Activated T-helper 17 cell treated with anti-CD3 and anti-CD28 coated beads, Interleukin-2, amount 50 U/mL, for 72 hours (primary cell): ENCODE data around the gene CCDC201. TPM values are rescaled to one million over a fixed set of nuclear protein-coding genes. Genes with fewer than 3 reads are reported as not detected.

ENCODE experiments used
- ATAC-seq: fragments of 150-1000 bp; cut with Tn5 transposase; replicated peaks from 2 replicates; pipeline ENCODE4 v1.10.0; 2021; ENCODE audit warnings: mild to moderate bottlenecking, moderate library complexity
- H3K27ac Mint-ChIP-seq: one replicate; pipeline ENCODE4 v1.8.0; 2022; ENCODE audit warnings: mixed read lengths
- H3K27me3 Mint-ChIP-seq: one replicate; pipeline ENCODE4 v1.8.0; 2022; ENCODE audit warnings: mixed read lengths
- H3K36me3 Mint-ChIP-seq: one replicate; pipeline ENCODE4 v1.8.0; 2022; ENCODE audit warnings: low read depth, mild to moderate bottlenecking, mixed read lengths
- H3K4me1 Mint-ChIP-seq: one replicate; pipeline ENCODE4 v1.8.0; 2022; ENCODE audit warnings: mixed read lengths
- H3K4me3 Mint-ChIP-seq: one replicate; pipeline ENCODE4 v1.8.0; 2022; ENCODE audit warnings: mild to moderate bottlenecking, mixed read lengths
- H3K9me3 Mint-ChIP-seq: one replicate; pipeline ENCODE4 v1.8.0; 2022; ENCODE audit warnings: mixed read lengths
- total RNA-seq, 2 donors: library from RNA; stranded (reverse); gene quantifications; one replicate each; pipeline ENCODE4 v1.2.3, GENCODE V29; 2022

The CCDC201 gene
- total RNA-seq, 2 donors from 2014 or later = not detected

- Mint-ChIP-seq H3K27ac (no peak overlapping the region), H3K4me3 (no peak overlapping the region), H3K9me3 (no peaks in the 10 kb centered on the region), H3K36me3 (no peaks in the 10 kb centered on the region), H3K27me3 (peaks cover 39% of the 10 kb centered on the region), H3K4me1 (no peaks in the 10 kb centered on the region)
- ATAC-seq = no peak
Measured at GRCh38 chr7:45888993-45889366, 16.1 kb upstream of the CCDC201 start.

DNA sequence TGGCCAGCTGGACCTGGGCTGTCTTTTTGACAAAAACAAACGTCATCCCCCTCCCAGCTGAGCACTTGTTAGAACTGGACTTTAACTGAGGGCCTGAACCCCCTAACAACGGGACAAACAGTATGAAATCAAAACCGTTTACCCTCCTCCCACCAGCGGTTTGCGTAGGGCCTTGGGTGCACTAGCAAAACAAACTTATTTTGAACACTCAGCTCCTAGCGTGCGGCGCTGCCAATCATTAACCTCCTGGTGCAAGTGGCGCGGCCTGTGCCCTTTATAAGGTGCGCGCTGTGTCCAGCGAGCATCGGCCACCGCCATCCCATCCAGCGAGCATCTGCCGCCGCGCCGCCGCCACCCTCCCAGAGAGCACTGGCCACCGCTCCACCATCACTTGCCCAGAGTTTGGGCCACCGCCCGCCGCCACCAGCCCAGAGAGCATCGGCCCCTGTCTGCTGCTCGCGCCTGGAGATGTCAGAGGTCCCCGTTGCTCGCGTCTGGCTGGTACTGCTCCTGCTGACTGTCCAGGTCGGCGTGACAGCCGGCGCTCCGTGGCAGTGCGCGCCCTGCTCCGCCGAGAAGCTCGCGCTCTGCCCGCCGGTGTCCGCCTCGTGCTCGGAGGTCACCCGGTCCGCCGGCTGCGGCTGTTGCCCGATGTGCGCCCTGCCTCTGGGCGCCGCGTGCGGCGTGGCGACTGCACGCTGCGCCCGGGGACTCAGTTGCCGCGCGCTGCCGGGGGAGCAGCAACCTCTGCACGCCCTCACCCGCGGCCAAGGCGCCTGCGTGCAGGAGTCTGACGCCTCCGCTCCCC is 15.5 kb upstream of the CCDC201 start, which contains the start of gene IGFBP1:
TSS of gene IGFBP1 (plus strand) at position 304 of the 808 bp plus-strand sequence. CDS start at position 469, 165 bp downstream.
- no peaks in the 10 kb centered on the region for H3K4me1 Mint-ChIP-seq
- ATAC-seq = no peak
- H3K27ac Mint-ChIP-seq = no peak within 1 kb of the TSS

GRCh38 chr7:45886931-45887667 is 14.2 kb upstream of the CCDC201 start:
- Mint-ChIP-seq H3K27me3 (peaks cover 34% of the 10 kb centered on the region), H3K4me1 (no peaks in the 10 kb centered on the region), H3K9me3 (no peaks in the 10 kb centered on the region), H3K4me3 (no peak overlapping the region), H3K36me3 (no peaks in the 10 kb centered on the region), H3K27ac (no peak overlapping the region)
- no peak for ATAC-seq

More for the DNA sequence above, 15.5 kb upstream of the CCDC201 start, which contains the start of gene IGFBP1:
- no peaks in the 10 kb centered on the region for H3K9me3 Mint-ChIP-seq
- H3K4me3 Mint-ChIP-seq = peak within 1 kb of the TSS; percentile 22
- H3K27me3 Mint-ChIP-seq = peaks cover 34% of the 10 kb centered on the region
- no peaks in the 10 kb centered on the region for H3K36me3 Mint-ChIP-seq

DNA sequence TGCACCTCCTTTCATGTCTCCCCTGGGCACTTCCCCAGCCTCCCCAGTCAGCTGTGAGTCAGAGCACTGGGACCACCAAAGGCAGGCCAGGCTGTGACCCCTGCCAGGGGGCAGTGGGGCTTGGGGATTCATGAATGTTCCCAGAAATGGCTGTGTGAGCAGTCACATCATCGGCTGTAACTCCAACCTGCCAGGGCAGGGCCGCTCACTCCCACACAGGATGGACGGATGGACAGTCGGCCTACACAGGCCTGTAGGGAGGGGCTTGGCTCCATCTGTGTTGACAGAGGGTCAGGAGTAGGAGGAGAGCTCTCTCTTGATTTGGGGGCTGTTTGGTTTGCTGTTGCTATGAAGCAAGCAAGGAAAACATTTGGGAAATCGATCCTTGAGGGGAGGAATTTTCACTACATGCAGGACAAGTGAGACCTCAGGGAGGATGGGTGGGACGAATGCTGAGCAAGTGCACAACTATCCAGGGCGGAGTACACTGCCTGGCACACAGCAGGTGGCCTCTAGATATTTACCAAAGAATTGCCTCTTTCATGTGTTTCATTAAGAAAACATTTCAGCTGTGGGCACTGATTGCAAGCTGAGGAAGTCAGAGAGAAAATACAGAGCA is 12.5 kb upstream of the CCDC201 start:
- H3K27ac Mint-ChIP-seq = no peak overlapping the region
- H3K36me3 Mint-ChIP-seq = no peaks in the 10 kb centered on the region
- H3K27me3 Mint-ChIP-seq = peaks cover 25% of the 10 kb centered on the region
- H3K4me1 Mint-ChIP-seq = no peaks in the 10 kb centered on the region
- H3K4me3 Mint-ChIP-seq = no peak overlapping the region
- no peak for ATAC-seq
- no peaks in the 10 kb centered on the region for H3K9me3 Mint-ChIP-seq

- Mint-ChIP-seq H3K4me3 (no peak overlapping the region), H3K4me1 (no peaks in the 10 kb centered on the region), H3K27ac (no peak overlapping the region), H3K27me3 (peaks cover 18% of the 10 kb centered on the region), H3K36me3 (no peaks in the 10 kb centered on the region), H3K9me3 (no peaks in the 10 kb centered on the region)
- ATAC-seq = no peak
Measured at GRCh38 chr7:45884136-45884535, 11.3 kb upstream of the CCDC201 start.

GRCh38 chr7:45882465-45882810 is 9.6 kb upstream of the CCDC201 start:
- no peak overlapping the region for H3K27ac Mint-ChIP-seq
- no peaks in the 10 kb centered on the region for H3K9me3 Mint-ChIP-seq
- no peaks in the 10 kb centered on the region for H3K36me3 Mint-ChIP-seq
- ATAC-seq = no peak
- peaks cover 16% of the 10 kb centered on the region for H3K27me3 Mint-ChIP-seq
- H3K4me1 Mint-ChIP-seq = no peaks in the 10 kb centered on the region
- H3K4me3 Mint-ChIP-seq = no peak overlapping the region

GRCh38 chr7:45881759-45882464 is 9.0 kb upstream of the CCDC201 start:
- no peaks in the 10 kb centered on the region for H3K36me3 Mint-ChIP-seq
- H3K27me3 Mint-ChIP-seq = peaks cover 14% of the 10 kb centered on the region
- H3K4me1 Mint-ChIP-seq = no peaks in the 10 kb centered on the region
- ATAC-seq = no peak
- no peak overlapping the region for H3K27ac Mint-ChIP-seq
- H3K9me3 Mint-ChIP-seq = peaks cover 3% of the 10 kb centered on the region
- H3K4me3 Mint-ChIP-seq = no peak overlapping the region

DNA sequence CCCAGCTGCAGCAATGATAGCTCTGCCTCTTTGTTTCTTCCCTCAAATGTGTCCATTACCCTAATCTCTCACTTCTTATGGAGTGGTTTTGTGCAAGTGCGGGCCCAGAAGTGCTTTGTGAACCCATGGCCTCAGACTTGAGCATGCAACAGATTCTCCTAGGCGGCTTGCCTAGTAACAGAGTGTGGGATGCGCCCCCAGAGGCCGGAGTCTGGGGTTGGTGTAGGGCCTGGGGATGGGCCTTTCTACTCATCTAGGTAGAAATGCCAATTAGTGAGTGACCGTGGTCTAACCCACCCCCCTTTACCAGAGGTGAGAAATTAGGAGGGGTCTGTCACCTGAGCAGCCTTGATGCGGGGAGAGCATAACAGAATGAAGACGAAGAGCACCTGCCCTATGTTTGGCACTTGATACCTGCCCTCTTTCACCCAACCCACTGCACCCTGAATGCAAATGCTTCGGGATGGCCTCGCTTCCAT is 8.4 kb upstream of the CCDC201 start:
- Mint-ChIP-seq H3K4me1 (no peaks in the 10 kb centered on the region), H3K4me3 (no peak overlapping the region), H3K9me3 (peaks cover 3% of the 10 kb centered on the region), H3K36me3 (no peaks in the 10 kb centered on the region), H3K27ac (no peak overlapping the region), H3K27me3 (peaks cover 8% of the 10 kb centered on the region)
- no peak for ATAC-seq

DNA sequence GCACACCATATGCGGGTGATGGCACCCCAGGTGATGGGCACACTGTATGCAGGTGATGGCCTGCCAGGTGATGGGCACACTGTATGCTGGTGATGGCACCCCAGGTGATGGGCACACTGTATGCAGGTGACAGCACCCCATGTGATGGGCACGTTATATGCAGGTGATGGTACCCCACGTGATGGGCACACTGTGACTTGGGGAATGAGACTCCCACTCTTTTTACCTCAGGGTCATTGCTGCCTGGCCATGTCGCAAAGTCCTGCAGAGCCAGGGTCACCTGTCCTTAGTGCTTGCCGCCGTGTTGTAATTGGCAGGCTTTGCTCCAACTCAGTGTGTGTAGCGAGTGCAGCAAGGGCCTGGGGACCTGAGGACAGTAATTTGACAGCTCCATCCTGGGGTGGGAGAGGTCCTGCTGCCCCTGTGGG is 7.6 kb upstream of the CCDC201 start:
- Mint-ChIP-seq H3K4me3 (no peak overlapping the region), H3K27ac (no peak overlapping the region), H3K27me3 (peaks cover 8% of the 10 kb centered on the region), H3K4me1 (no peaks in the 10 kb centered on the region), H3K9me3 (peaks cover 3% of the 10 kb centered on the region), H3K36me3 (no peaks in the 10 kb centered on the region)
- no peak for ATAC-seq

DNA sequence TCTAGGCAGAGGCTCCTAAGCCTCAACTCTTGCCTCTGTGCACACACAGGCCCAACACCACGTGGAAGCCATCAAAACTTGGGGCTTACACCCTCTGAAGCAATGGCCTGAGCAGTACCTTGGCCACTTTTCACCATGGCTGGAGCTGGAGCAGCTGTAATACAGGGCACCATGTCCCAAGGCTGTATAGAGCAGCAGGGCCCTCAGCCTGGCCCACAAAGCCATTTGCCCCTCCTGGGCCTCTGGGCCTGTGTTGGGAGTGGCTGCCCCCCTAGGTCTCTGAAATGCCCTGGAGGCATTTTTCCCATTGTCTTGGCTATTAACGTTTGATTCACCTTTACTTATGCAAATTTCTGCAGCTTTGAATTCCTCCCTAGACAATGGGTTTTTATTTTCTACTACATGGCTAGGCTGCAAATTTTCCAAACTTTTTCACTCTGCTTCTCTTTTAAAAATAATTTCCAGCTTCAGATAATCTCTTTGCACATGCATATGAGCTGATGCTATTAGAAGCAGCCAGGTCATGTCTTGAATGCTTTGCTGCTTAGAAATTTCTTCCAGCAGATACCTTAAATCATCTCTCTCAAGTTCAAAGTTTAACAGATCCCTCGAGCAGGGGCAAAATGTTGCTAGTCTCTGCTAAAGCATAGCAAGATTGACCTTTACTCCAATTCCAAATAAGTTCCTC is 5.7 kb upstream of the CCDC201 start:
- H3K27me3 Mint-ChIP-seq = peaks cover 3% of the 10 kb centered on the region
- no peaks in the 10 kb centered on the region for H3K36me3 Mint-ChIP-seq
- H3K4me1 Mint-ChIP-seq = no peaks in the 10 kb centered on the region
- H3K27ac Mint-ChIP-seq = no peak overlapping the region
- peaks cover 3% of the 10 kb centered on the region for H3K9me3 Mint-ChIP-seq
- no peak overlapping the region for H3K4me3 Mint-ChIP-seq
- ATAC-seq = no peak

GRCh38 chr7:45876519-45876918 is 3.6 kb upstream of the CCDC201 start:
- no peak overlapping the region for H3K4me3 Mint-ChIP-seq
- H3K27me3 Mint-ChIP-seq = peaks cover 8% of the 10 kb centered on the region
- no peaks in the 10 kb centered on the region for H3K4me1 Mint-ChIP-seq
- H3K9me3 Mint-ChIP-seq = peaks cover 3% of the 10 kb centered on the region
- no peaks in the 10 kb centered on the region for H3K36me3 Mint-ChIP-seq
- no peak overlapping the region for H3K27ac Mint-ChIP-seq
- ATAC-seq = no peak

- ATAC-seq = no peak
- Mint-ChIP-seq H3K9me3 (peaks cover 3% of the 10 kb centered on the region), H3K4me3 (no peak overlapping the region), H3K4me1 (no peaks in the 10 kb centered on the region), H3K36me3 (no peaks in the 10 kb centered on the region), H3K27me3 (peaks cover 9% of the 10 kb centered on the region), H3K27ac (no peak overlapping the region)
Measured at GRCh38 chr7:45874408-45875131, 1.7 kb upstream of the CCDC201 start.

DNA sequence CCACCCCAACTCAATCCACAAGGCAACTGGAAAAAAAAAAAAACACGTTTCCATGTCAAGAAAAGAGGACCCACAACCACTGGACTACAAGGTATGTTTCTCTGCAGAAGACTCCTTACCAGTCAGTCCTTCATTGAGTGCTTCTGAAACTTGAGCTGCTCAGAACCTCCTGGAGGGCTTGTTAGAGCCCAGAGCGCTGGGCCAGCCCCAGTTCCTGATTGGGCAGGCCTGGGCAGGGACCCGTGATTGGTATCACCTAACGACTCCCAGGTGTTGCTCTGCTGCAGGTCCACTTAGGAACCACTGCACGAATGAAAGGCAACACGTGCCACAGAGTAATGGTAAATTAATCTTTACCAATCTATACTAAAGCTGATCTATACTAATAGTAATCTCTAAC is 473 bp upstream of the CCDC201 start:
- H3K27ac Mint-ChIP-seq = no peak overlapping the region
- ATAC-seq = no peak
- no peak overlapping the region for H3K4me3 Mint-ChIP-seq
- no peaks in the 10 kb centered on the region for H3K4me1 Mint-ChIP-seq
- peaks cover 3% of the 10 kb centered on the region for H3K9me3 Mint-ChIP-seq
- H3K27me3 Mint-ChIP-seq = peaks cover 14% of the 10 kb centered on the region
- no peaks in the 10 kb centered on the region for H3K36me3 Mint-ChIP-seq
